Measurements from ENCODE around the gene AVL9.
"Not testable (repeated sequence)": the region's sequence is repeated elsewhere in the genome, so short reads cannot be mapped to it uniquely, and the experiment has no call there.

Gene AVL9

GRCh38 chr7:32602470-32602869, 107.2 kb downstream of the AVL9 start:
- TF ChIP-seq, protein P1, sequence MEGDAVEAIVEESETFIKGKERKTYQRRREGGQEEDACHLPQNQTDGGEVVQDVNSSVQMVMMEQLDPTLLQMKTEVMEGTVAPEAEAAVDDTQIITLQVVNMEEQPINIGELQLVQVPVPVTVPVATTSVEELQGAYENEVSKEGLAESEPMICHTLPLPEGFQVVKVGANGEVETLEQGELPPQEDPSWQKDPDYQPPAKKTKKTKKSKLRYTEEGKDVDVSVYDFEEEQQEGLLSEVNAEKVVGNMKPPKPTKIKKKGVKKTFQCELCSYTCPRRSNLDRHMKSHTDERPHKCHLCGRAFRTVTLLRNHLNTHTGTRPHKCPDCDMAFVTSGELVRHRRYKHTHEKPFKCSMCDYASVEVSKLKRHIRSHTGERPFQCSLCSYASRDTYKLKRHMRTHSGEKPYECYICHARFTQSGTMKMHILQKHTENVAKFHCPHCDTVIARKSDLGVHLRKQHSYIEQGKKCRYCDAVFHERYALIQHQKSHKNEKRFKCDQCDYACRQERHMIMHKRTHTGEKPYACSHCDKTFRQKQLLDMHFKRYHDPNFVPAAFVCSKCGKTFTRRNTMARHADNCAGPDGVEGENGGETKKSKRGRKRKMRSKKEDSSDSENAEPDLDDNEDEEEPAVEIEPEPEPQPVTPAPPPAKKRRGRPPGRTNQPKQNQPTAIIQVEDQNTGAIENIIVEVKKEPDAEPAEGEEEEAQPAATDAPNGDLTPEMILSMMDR (conservative IDR thresholded peaks at IDR 0.05; ENCODE audit: low read depth, low read length), result no peak
- H3K4me3 ChIP-seq (ENCODE audit: low read length), result no peak overlapping the region
- no peak for DNase-seq (ENCODE audit: low read depth)

- not testable (repeated sequence) for DNase-seq (ENCODE audit: low read depth); H3K4me3 ChIP-seq (ENCODE audit: low read length)
These were observed 108.2 kb downstream of the AVL9 start for GRCh38 chr7:32603492-32603891.

DNA sequence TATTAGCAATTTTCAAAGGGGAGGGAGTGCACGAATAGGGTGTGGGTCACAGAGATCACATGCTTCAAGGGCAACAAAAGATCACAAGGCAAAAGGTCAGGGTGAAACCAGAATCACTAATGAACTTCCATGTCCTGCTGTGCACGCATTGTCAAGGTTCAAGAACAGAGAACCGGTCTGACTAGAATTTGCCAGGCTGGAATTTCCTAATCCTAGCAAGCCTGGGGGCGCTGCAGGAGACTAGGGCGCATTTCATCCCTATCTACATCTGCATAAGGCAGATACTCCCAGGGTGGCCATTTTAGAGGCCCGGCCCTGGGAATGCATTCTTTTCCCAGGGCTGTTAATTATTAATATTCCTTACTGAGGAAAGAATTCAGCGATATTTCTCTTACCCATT, 108.8 kb downstream of the AVL9 start:
- not testable (repeated sequence) for H3K4me3 ChIP-seq (ENCODE audit: low read length); DNase-seq (ENCODE audit: low read depth)

GRCh38 chr7:32605032-32605431, 109.7 kb downstream of the AVL9 start:
- TF ChIP-seq, protein P1 (conservative IDR thresholded peaks at IDR 0.05; ENCODE audit: low read depth, low read length), result no peak
- DNase-seq (ENCODE audit: low read depth), result no peak
- no peak overlapping the region for H3K4me3 ChIP-seq (ENCODE audit: low read length)

DNA sequence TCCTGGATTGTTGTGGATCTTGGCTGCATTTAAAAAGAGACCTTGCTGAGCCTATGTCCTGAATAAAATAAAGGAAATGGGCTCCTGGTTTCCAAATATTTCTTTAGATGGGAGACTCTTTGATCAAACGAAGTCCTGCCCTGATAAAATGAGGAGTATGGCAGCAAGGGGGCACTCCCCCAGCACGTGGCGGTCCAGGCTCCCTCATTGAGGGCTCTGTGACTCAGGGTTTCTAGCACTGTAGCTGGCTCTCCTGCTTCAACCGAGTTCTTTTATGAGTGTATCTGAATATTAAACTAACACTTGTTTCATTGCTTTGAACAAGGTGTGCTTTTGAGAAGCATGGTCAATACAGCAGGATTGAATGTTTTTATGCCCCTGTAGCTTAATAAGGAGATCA, 114.2 kb downstream of the AVL9 start:
- TF ChIP-seq, protein P1 (conservative IDR thresholded peaks at IDR 0.05; ENCODE audit: low read depth, low read length), result no peak
- no peak overlapping the region for H3K4me3 ChIP-seq (ENCODE audit: low read length)
- no peak for DNase-seq (ENCODE audit: low read depth)

GRCh38 chr7:32611201-32612099, 116.2 kb downstream of the AVL9 start:
- TF ChIP-seq, protein P1 (conservative IDR thresholded peaks at IDR 0.05; ENCODE audit: low read depth, low read length), result no peak
- no peak for DNase-seq (ENCODE audit: low read depth)
- H3K4me3 ChIP-seq (ENCODE audit: low read length), result no peak overlapping the region

- no peak overlapping the region for H3K4me3 ChIP-seq (ENCODE audit: low read length)
- peak; percentile 10 for DNase-seq (ENCODE audit: low read depth)
These were observed 121.3 kb downstream of the AVL9 start for GRCh38 chr7:32616625-32617024.

GRCh38 chr7:32618470-32618869, 123.2 kb downstream of the AVL9 start:
- TF ChIP-seq, protein P1 (conservative IDR thresholded peaks at IDR 0.05; ENCODE audit: low read depth, low read length), result no peak
- DNase-seq (ENCODE audit: low read depth), result no peak
- H3K4me3 ChIP-seq (ENCODE audit: low read length), result no peak overlapping the region

More at GRCh38 chr7:32616625-32617024, 121.3 kb downstream of the AVL9 start:
- TF ChIP-seq, protein P1 (conservative IDR thresholded peaks at IDR 0.05; ENCODE audit: low read depth, low read length), result no peak

All from retinal pigment epithelial cell (primary cell).